Ishikawa (cell line): ENCODE measurements around the gene PHF19.

Source experiments
- CEBPB ChIP-seq: IDR thresholded peaks from 2 replicates; pipeline ENCODE4 v1.6.1; 2012
- CREB1 ChIP-seq: IDR thresholded peaks from 2 replicates; pipeline ENCODE4 v1.6.1; 2012; ENCODE audit warnings: low read depth
- EGR1 ChIP-seq: IDR thresholded peaks from 2 replicates; pipeline ENCODE4 v1.6.1; 2012
- EP300 ChIP-seq: IDR thresholded peaks from 2 replicates; pipeline ENCODE4 v1.6.1; 2012; ENCODE audit warnings: borderline replicate concordance
- FOXM1 ChIP-seq: IDR thresholded peaks from 2 replicates; pipeline ENCODE4 v1.6.1; 2012; ENCODE audit warnings: low read depth, borderline replicate concordance
- MAX ChIP-seq: IDR thresholded peaks from 2 replicates; pipeline ENCODE4 v1.6.1; 2012
- NFIC ChIP-seq: IDR thresholded peaks from 2 replicates; pipeline ENCODE4 v1.6.1; 2012
- RAD21 ChIP-seq: IDR thresholded peaks from 2 replicates; pipeline ENCODE4 v1.6.1; 2012; ENCODE audit warnings: low read depth
- REST ChIP-seq: IDR thresholded peaks from 2 replicates; pipeline ENCODE4 v1.6.1; 2012; ENCODE audit warnings: low read depth, mild to moderate bottlenecking
- TAF1 ChIP-seq: IDR thresholded peaks from 2 replicates; pipeline ENCODE4 v1.6.1; 2012; ENCODE audit warnings: low read depth, mild to moderate bottlenecking
- TCF12 ChIP-seq: IDR thresholded peaks from 2 replicates; pipeline ENCODE4 v1.6.1; 2012; ENCODE audit warnings: low read depth
- TEAD4 ChIP-seq: IDR thresholded peaks from 2 replicates; pipeline ENCODE4 v1.6.1; 2012
- USF1 ChIP-seq: IDR thresholded peaks from 2 replicates; pipeline ENCODE4 v1.6.1; 2012
- YY1 ChIP-seq: IDR thresholded peaks from 2 replicates; pipeline ENCODE4 v1.6.1; 2012; ENCODE audit warnings: low read depth
- ZBTB7A ChIP-seq: IDR thresholded peaks from 2 replicates; pipeline ENCODE4 v1.6.1; 2012; ENCODE audit warnings: low read depth

PHF19 gene

DNA sequence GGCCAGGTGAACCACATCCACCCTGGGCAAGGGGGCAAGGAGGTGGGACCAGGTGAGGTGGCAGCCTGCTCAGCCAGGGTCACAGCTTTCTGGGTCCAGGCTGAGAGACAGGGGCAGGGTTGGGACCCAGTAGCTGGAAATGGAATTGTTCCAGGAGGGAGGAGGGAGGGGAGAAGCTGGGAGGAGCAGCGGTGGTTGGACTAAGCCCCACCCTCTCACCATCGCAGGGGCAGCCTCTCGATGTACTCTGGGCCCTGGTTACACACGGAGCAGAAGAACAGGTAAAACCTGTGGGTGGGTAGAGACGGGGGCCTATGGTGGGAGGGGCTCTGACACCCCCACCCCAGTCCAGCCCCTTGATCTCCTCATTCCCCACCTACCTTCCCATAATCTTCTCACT lies 11.2 kb downstream of the PHF19 start:
- TF ChIP-seq FOXM1 (no peak), NFIC (no peak), CEBPB (no peak), TAF1 (no peak), REST (no peak), MAX (no peak), TCF12 (no peak), TEAD4 (no peak), USF1 (no peak), ZBTB7A (no peak), YY1 (no peak), RAD21 (no peak), EGR1 (no peak)

- TF ChIP-seq USF1 = no peak
- TF ChIP-seq NFIC = no peak
- TF ChIP-seq TAF1 = no peak
These were observed 11.8 kb downstream of the PHF19 start for GRCh38 chr9:120865176-120865575.

DNA sequence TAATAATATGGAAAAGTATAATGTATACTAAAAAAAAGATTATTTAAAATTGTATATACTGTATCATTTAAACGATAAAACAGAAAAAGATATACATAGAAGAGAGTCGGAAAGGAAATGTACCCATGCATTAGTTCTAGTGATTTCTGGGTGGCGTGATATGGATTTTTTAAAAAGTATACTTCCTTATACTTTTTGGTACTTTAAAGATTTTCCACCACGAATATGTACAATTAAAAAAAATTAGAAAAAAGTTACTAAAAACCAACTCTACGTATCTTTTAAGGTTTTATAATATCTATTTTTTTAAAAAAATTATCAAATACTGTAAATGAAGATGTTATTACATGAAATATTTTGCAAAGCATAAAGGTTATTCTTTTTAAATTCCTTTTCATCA lies 12.3 kb downstream of the PHF19 start:
- TF ChIP-seq CEBPB = no peak
- TF ChIP-seq TEAD4 = no peak
- TF ChIP-seq EP300 = no peak
- TF ChIP-seq ZBTB7A = no peak
- no peak for TF ChIP-seq TAF1
- no peak for TF ChIP-seq YY1
- no peak for TF ChIP-seq MAX

DNA sequence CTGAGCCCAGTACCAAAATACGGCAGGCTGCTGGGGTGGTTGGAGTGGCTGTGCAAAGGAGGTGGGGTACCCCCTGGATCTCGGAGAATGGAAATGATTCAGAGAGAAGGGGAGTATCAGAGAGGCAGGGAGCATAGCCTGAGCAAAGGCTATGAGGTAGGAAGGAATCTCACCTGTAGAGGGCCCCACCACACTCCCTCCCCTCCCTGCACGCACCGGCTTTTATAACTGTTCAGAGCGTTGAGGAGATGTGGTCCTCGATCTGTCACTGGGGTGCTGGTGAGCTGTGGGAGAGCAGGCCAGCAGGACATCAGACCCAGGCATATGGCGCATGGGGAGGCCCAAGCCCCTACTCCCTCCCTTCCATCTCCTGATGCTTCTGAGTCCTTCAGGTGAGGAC lies 13.2 kb downstream of the PHF19 start:
- TF ChIP-seq FOXM1 = no peak
- TF ChIP-seq RAD21 = no peak
- no peak for TF ChIP-seq MAX
- no peak for TF ChIP-seq TAF1
- no peak for TF ChIP-seq USF1
- no peak for TF ChIP-seq EP300
- no peak for TF ChIP-seq ZBTB7A
- no peak for TF ChIP-seq TEAD4
- TF ChIP-seq EGR1 = no peak
- no peak for TF ChIP-seq YY1
- TF ChIP-seq CREB1 = no peak
- no peak for TF ChIP-seq REST
- TF ChIP-seq CEBPB = no peak
- no peak for TF ChIP-seq NFIC

GRCh38 chr9:120862452-120862851 lies 14.5 kb downstream of the PHF19 start:
- TF ChIP-seq TEAD4 (no peak), EP300 (no peak), REST (no peak), USF1 (no peak), FOXM1 (no peak), NFIC (no peak), ZBTB7A (no peak), EGR1 (no peak), MAX (no peak), YY1 (no peak), TCF12 (no peak)
